ENCODE results near the gene TBC1D20. TPM values are rescaled to one million over a fixed set of nuclear protein-coding genes. Genes with fewer than 3 reads are reported as not detected.

The TBC1D20 gene
- total RNA-seq, 2 donors from 2014 or later, result 38.0 to 53.1 TPM

DNA sequence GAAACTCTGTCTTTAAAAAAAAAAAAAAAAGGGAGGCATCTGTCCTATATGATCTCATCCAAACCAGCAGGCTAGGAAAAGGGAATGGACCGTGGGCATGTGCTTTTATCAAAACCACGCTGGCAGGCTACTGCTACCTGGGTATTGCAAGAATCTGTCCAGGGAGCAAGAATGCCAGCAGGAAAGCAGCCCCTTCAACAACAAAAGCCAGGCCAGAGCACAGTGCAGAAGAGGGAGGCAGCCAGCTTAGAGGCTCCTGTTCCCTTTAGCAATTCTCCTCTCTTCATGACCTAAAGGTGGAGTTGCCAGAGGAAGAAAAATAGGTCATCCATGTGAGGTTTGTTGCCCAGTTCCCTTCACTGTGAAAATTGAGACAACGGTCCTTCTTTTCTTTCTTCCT lies 18.2 kb downstream of the TBC1D20 start:
- no peaks in the 10 kb centered on the region for H3K4me1 ChIP-seq (replicated peaks)
- no peaks in the 10 kb centered on the region for H3K27me3 ChIP-seq (replicated peaks; ENCODE audit: insufficient read depth)
- TF ChIP-seq POLR2A (IDR thresholded peaks at IDR 0.05) (no peak), POLR2AphosphoS5 (IDR thresholded peaks at IDR 0.05) (no peak), CTCF (IDR thresholded peaks at IDR 0.05) (no peak)
- WGBS, result 76% methylated on average over 3 of the region's 3 CpGs
- H3K36me3 ChIP-seq, result peaks cover 9 to 16% of the 10 kb centered on the region in 2 donors
- H3K9me3 ChIP-seq, result no peaks in the 10 kb centered on the region
- intact Hi-C loops (cut with DNase I), result no loop called here
- DNase-seq (ENCODE audit: low spot score), result no peak
- H3K4me3 ChIP-seq, result no peak overlapping the region
- H3K27ac ChIP-seq, result no peak overlapping the region

DNA sequence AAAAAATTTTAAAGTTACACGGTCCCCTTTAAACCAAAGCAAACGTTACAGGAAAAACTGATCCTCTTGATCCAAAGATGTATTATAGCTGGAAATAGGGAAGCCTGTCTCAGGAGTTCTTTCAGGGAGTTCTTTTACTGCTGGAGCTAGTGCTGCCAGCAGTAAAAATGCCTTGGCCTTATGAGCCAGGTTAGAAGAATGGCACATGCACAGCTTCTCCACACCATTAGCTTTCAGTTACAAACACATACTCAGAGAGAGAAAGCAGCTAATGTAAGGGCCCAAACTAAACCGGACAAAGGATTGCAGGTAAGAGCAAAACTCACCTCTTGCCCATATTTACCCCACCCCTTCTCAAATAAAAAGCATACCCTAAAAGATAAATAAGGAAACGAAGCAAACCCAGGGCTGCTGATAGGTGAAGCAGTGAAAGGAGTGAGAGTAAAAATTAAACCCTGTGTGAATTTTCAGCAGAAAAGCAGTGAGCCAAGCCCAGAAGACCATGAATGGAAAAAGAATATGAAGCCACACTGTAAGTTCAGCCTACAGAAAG lies 19.0 kb downstream of the TBC1D20 start:
- no peak overlapping the region for H3K4me3 ChIP-seq
- H3K4me1 ChIP-seq (replicated peaks), result no peaks in the 10 kb centered on the region
- intact Hi-C loops (cut with DNase I), result no loop called here
- 46% methylated on average over 4 of the region's 4 CpGs for WGBS
- TF ChIP-seq POLR2AphosphoS5 (IDR thresholded peaks at IDR 0.05), result no peak
- no peak for TF ChIP-seq CTCF (IDR thresholded peaks at IDR 0.05)
- TF ChIP-seq POLR2A (IDR thresholded peaks at IDR 0.05), result no peak
- H3K27me3 ChIP-seq (replicated peaks; ENCODE audit: insufficient read depth), result no peaks in the 10 kb centered on the region
- H3K36me3 ChIP-seq, result peaks cover 12 to 16% of the 10 kb centered on the region in 2 donors
- no peaks in the 10 kb centered on the region for H3K9me3 ChIP-seq
- H3K27ac ChIP-seq, result no peak overlapping the region
- no peak for DNase-seq (ENCODE audit: low spot score)

DNA sequence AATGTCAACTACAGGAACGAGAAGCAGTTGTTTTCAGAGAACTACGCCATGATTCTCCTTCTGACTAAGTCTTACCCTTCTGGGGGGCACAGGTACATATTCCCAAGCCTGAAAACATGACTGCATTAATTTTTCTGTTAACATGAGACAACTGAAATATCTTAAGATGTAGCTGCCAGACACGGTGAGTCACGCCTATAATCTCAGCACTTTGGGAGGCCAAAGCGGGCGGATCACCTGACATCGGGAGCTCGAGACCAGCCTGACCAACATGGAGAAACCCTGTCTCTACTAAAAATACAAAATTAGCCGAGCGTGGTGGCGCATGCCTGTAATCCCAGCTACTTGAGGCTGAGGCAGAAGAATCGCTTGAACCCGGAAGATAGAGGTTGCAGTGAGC lies 21.7 kb downstream of the TBC1D20 start:
- Histone ChIP-seq H3K4me3 (no peak overlapping the region), H3K27ac (no peak overlapping the region), H3K9me3 (no peaks in the 10 kb centered on the region), H3K27me3 (replicated peaks; ENCODE audit: insufficient read depth) (no peaks in the 10 kb centered on the region), H3K36me3 (peaks cover 13 to 16% of the 10 kb centered on the region in 2 donors), H3K4me1 (replicated peaks) (no peaks in the 10 kb centered on the region)
- intact Hi-C loops (cut with DNase I), result no loop called here
- WGBS, result 89% methylated on average over 13 of the region's 13 CpGs
- DNase-seq (ENCODE audit: low spot score), result no peak
- TF ChIP-seq POLR2AphosphoS5 (IDR thresholded peaks at IDR 0.05) (no peak), POLR2A (IDR thresholded peaks at IDR 0.05) (no peak), CTCF (IDR thresholded peaks at IDR 0.05) (no peak)

DNA sequence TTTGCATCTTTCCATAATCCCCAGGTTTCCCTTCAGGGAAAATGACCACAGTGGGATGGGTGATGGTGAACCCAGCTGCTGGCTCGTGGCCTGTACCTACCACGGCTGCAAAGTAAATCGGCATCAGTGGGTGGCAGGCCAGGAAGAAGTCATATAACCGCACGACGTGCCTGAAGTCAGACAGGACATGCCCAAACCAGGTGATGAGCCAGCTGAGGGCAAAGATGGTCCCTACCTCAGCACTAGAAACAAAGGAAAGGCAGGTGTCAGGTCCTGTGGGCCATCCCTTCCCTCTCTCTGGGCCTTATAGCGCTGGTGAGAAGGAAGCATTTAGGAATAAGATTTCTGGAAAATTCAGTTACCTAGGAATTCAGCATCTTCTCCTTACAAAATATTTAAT lies 22.2 kb downstream of the TBC1D20 start:
- intact Hi-C loops (cut with DNase I), result no loop called here
- Histone ChIP-seq H3K4me1 (replicated peaks) (no peaks in the 10 kb centered on the region), H3K36me3 (peaks cover 16 to 18% of the 10 kb centered on the region in 2 donors), H3K27me3 (replicated peaks; ENCODE audit: insufficient read depth) (no peaks in the 10 kb centered on the region), H3K9me3 (no peaks in the 10 kb centered on the region), H3K4me3 (no peak overlapping the region), H3K27ac (no peak overlapping the region)
- 64% methylated on average over 7 of the region's 7 CpGs for WGBS
- TF ChIP-seq POLR2A (IDR thresholded peaks at IDR 0.05) (no peak), CTCF (IDR thresholded peaks at IDR 0.05) (no peak), POLR2AphosphoS5 (IDR thresholded peaks at IDR 0.05) (no peak)
- no peak for DNase-seq (ENCODE audit: low spot score)

Data from prostate gland (tissue), 2 donors.